AG04450 (cell line): ENCODE data around the gene AK5. TPM values are rescaled to one million over a fixed set of nuclear protein-coding genes. Genes with fewer than 3 reads are reported as not detected.

Source experiments
- CTCF ChIA-PET: fragments of 300-600, 350-600 bp; formaldehyde crosslinking; extraction: SDS; loops from one replicate; lab custom pipeline; 2022; ENCODE audit warnings: antibody characterized with exemption, inconsistent platforms; lab: Charles Lee
- POLR2A ChIA-PET: fragments of 350-600 bp; formaldehyde crosslinking; extraction: SDS; loops from one replicate; lab custom pipeline; 2021; ENCODE audit warnings: antibody characterized with exemption, inconsistent platforms; lab: Yijun Ruan, JAX
- DNase-seq: peaks from one replicate; pipeline ENCODE4 v3.0.0-alpha.2; 2011; ENCODE audit warnings: low read depth, low spot score
- H3K27ac ChIP-seq: one replicate; pipeline ENCODE4 v1.5.1; 2012; ENCODE audit warnings: low read depth, low read length, control low read depth
- H3K27me3 ChIP-seq: one replicate; pipeline ENCODE4 v1.6.0; 2012; ENCODE audit warnings: low read length; ENCODE audit not compliant: control insufficient read depth, insufficient read depth
- H3K4me3 ChIP-seq: 2 replicates; pipeline ENCODE4 v1.5.1; 2011; ENCODE audit warnings: mild to moderate bottlenecking, low read depth, low read length, control low read depth
- H3K9me3 ChIP-seq: 2 replicates; pipeline ENCODE4 v1.5.1; 2012; ENCODE audit warnings: low read length; ENCODE audit not compliant: control insufficient read depth, insufficient read depth
- polyA plus RNA-seq: library from polyadenylated mRNA; depleted of rRNA; stranded (reverse); fragments of >200 nt; gene quantifications from 2 replicates; pipeline ENCODE4 v1.2.3, GENCODE V29; 2011
- TF ChIP-seq, protein P1 (sequence below): IDR thresholded peaks from 2 replicates; pipeline ENCODE4 v1.5.1; 2011; ENCODE audit warnings: low read depth, low read length, control low read depth, inconsistent platforms

AK5 gene
- polyA plus RNA-seq, 1 experiment: 45.1 TPM

- DNase-seq: no peak
- POLR2A ChIA-PET: no interaction called here
- Histone ChIP-seq H3K27ac (no peak overlapping the region), H3K27me3 (no peaks in the 10 kb centered on the region), H3K4me3 (no peak overlapping the region), H3K9me3 (no peaks in the 10 kb centered on the region)
- CTCF ChIA-PET: no interaction called here
- TF ChIP-seq, protein P1, sequence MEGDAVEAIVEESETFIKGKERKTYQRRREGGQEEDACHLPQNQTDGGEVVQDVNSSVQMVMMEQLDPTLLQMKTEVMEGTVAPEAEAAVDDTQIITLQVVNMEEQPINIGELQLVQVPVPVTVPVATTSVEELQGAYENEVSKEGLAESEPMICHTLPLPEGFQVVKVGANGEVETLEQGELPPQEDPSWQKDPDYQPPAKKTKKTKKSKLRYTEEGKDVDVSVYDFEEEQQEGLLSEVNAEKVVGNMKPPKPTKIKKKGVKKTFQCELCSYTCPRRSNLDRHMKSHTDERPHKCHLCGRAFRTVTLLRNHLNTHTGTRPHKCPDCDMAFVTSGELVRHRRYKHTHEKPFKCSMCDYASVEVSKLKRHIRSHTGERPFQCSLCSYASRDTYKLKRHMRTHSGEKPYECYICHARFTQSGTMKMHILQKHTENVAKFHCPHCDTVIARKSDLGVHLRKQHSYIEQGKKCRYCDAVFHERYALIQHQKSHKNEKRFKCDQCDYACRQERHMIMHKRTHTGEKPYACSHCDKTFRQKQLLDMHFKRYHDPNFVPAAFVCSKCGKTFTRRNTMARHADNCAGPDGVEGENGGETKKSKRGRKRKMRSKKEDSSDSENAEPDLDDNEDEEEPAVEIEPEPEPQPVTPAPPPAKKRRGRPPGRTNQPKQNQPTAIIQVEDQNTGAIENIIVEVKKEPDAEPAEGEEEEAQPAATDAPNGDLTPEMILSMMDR: no peak
These were observed 51.7 kb downstream of the AK5 start for GRCh38 chr1:77333501-77333900.

GRCh38 chr1:77336729-77337128 is 54.9 kb downstream of the AK5 start:
- no peaks in the 10 kb centered on the region for H3K9me3 ChIP-seq
- H3K4me3 ChIP-seq: no peak overlapping the region
- H3K27ac ChIP-seq: no peak overlapping the region
- no peak for DNase-seq
- TF ChIP-seq, protein P1: no peak
- ChIA-PET POLR2A (no interaction called here), CTCF (no interaction called here)
- no peaks in the 10 kb centered on the region for H3K27me3 ChIP-seq

GRCh38 chr1:77339326-77339725 is 57.5 kb downstream of the AK5 start:
- Histone ChIP-seq H3K4me3 (no peak overlapping the region), H3K27ac (no peak overlapping the region), H3K9me3 (no peaks in the 10 kb centered on the region), H3K27me3 (no peaks in the 10 kb centered on the region)
- TF ChIP-seq, protein P1: no peak
- ChIA-PET CTCF (no interaction called here), POLR2A (no interaction called here)
- DNase-seq: no peak

- TF ChIP-seq, protein P1: no peak
- CTCF ChIA-PET: no interaction called here
- Histone ChIP-seq H3K27me3 (no peaks in the 10 kb centered on the region), H3K27ac (no peak overlapping the region), H3K9me3 (no peaks in the 10 kb centered on the region), H3K4me3 (no peak overlapping the region)
- DNase-seq: no peak
- POLR2A ChIA-PET: no interaction called here
These were observed 59.4 kb downstream of the AK5 start for GRCh38 chr1:77341195-77341594.

DNA sequence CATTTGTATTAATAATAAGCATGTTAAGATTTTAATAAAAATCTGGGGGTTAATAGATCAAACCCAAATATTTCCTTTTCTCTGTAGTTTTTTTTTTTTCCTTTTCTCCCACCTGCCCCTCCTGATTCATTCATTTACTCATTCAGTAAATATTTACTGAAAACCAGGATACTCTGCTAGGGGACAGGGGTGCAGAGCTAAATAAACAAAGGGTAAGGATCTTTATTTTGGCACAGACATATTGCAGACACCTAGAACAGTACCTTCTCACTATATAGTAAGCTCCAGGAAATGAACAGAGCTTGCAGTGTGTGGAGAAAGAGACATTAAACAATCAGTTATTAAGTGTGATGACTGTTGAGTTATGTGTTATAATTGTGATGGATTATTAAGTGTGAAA is 60.9 kb downstream of the AK5 start:
- TF ChIP-seq, protein P1: no peak
- ChIA-PET POLR2A (no interaction called here), CTCF (interaction anchor here (0.5 kb wide), 1 partner anchor 190 kb away, joined by 3 read pairs; no protein-coding TSS in a partner anchor)
- Histone ChIP-seq H3K4me3 (no peak overlapping the region), H3K27me3 (no peaks in the 10 kb centered on the region), H3K9me3 (no peaks in the 10 kb centered on the region), H3K27ac (no peak overlapping the region)
- no peak for DNase-seq
